Measurements from ENCODE around the gene EEFSEC. TPM values are rescaled to one million over a fixed set of nuclear protein-coding genes. Genes with fewer than 3 reads are reported as not detected.

The EEFSEC gene
- total RNA-seq, 1 donor = 8.0 TPM

DNA sequence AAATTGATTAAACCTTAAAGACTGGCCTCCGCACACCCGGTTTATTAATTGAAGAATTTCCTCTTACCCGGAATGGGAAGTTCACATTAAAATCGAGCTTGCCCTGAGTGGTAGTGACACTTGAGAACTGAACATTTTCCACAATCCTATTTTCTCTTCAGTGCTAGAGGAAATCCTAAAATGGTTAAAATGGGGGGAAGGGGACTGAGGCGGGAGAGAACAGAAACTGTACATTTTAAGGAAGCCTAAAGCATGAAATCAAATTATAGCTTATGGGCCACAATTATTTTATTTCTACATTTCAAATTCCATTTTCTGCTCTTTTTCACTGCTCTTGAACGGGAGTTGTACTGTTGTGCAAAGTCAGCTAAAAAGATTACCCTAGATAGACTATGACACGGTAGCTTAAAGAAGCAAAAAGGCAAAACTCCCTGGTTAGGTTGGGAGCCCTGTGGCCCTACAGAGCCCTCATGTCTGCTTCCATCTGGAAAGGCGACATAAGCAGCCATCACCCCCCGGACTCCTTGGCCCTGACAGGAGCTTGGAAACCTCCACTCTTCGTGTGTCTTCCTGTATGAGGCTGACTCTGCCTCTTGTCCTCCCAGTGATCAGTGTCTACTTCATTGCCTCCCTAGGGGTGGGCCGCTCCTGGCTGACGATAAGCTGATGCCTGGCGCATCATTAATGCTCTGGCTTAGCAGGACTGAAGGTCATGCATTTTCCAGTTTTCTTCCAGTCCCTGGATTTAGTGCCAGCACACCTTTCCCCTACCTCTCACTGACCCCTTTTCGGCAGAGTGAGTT, 79.3 kb downstream of the EEFSEC start:
- no peaks in the 10 kb centered on the region for H3K9me3 ChIP-seq (ENCODE audit: low read depth, low read length)
- H3K27me3 ChIP-seq (ENCODE audit: insufficient read depth, low read length) = no peaks in the 10 kb centered on the region
- H3K4me3 ChIP-seq (ENCODE audit: low read length) = no peak overlapping the region
- peaks cover 3% of the 10 kb centered on the region for H3K4me1 ChIP-seq (ENCODE audit: insufficient read depth, low read length)

DNA sequence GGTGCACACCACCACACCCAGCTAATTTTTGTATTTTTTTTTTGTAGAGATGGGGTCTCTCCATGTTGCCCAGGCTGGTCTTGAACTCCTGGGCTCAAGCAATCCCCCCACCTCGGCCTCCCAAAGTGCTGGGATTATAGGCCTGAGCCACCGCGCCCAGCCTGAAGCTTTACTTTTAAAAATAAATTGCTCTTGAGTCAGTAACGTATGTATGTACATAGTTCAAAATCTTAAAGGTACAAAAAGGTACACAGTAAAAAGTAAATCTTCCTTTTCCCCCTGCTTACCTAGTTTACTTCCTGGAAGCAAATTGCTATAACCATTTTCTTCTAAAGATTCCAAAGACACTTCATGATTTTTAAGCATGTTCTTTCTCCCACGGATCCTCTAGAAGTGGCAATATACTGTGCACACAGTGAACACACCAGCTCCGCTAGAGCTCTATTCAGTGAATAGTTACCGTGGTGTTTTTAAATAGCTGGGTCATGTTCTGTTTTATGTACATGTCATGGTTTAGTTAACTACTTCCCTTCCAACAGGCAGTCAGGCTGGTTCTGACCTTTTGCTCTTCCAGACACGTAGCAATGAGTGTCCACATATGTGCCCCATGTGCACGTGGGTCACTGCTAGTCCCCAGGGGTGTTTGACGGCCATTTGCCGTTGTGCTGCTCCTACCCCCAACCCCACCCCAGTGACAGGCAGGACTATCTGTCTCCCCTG, 82.1 kb downstream of the EEFSEC start:
- Histone ChIP-seq H3K4me3 (ENCODE audit: low read length) (no peak overlapping the region), H3K4me1 (ENCODE audit: insufficient read depth, low read length) (peaks cover 3% of the 10 kb centered on the region), H3K27me3 (ENCODE audit: insufficient read depth, low read length) (no peaks in the 10 kb centered on the region), H3K9me3 (ENCODE audit: low read depth, low read length) (no peaks in the 10 kb centered on the region)

DNA sequence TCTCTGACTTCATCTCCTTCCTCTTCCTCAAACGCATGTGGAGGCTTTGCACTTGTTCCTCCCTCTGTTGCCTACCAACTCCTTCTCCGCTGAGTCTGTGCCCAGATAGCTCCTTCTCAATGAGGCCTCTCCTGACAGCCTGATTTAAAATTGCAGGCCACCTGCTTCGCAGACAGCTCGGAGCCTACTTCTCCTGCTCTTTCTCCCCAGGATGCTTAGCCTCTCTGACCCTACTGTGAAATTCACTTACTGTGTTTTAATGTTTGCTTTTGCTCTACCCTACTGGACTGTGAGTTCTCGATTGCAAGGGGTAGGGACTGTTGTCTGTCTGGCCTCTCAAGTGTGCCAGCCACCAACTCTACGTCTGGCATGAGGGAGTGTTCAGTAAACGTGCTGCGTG, 83.4 kb downstream of the EEFSEC start:
- H3K4me3 ChIP-seq (ENCODE audit: low read length) = no peak overlapping the region

DNA sequence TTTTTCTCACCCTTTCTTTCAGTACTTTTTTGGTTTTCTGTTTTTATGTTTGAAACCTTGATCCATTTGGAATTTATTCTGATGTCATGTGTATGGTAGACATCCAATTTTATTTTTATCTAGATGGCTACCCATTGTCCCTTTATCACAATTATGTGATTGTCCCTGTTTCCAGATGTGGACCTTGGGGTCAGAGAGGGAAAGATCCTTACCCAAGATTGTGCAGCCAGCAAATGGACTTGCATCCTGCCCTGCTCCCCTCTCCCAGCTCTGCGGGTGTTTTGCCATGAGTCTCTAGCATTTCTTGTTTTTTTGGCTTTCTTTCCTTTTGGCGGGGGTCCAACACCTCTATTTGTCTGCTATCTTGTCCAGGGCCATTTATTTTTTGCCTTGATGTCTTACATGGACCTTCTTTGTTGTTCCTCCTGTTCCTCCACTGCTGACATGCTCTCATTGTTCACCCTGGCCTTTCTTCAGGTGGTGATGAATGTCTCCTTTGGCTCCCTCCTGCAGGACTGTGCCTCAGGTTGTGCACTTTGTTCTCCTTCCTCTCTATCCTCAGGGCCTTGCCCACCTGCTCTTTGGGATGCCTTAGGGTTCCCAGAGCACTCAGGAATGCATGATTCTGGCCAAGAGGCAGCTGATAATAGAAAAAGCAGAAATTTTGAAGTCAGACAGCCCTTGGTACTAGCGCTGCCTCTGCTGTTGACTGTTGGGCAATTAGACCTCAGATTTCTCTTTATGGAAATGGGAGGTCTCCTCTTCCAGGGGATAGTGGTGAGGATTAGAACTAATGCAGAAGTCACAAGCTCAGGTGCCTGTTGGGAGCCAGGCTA, 84.3 kb downstream of the EEFSEC start:
- H3K27me3 ChIP-seq (ENCODE audit: insufficient read depth, low read length) = no peaks in the 10 kb centered on the region
- H3K9me3 ChIP-seq (ENCODE audit: low read depth, low read length) = no peaks in the 10 kb centered on the region
- peaks cover 3% of the 10 kb centered on the region for H3K4me1 ChIP-seq (ENCODE audit: insufficient read depth, low read length)
- no peak overlapping the region for H3K4me3 ChIP-seq (ENCODE audit: low read length)

More for the DNA sequence above, 83.4 kb downstream of the EEFSEC start:
- H3K4me1 ChIP-seq (ENCODE audit: insufficient read depth, low read length) = peaks cover 3% of the 10 kb centered on the region
- no peaks in the 10 kb centered on the region for H3K9me3 ChIP-seq (ENCODE audit: low read depth, low read length)
- no peaks in the 10 kb centered on the region for H3K27me3 ChIP-seq (ENCODE audit: insufficient read depth, low read length)

DNA sequence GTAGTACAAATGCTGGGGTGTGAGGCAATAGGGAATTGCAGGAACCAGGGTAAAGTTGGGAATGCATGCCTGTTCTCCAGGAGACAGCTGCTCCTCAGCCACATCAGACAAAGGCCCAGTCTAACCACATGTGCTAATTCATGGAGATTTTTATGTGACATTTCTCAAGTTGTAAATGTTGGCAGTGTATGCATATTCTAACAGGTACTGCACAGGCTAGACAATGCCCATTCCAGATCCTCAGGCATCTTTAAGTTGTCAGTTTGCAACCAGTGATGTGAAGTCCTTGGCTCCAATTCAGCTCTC, 84.9 kb downstream of the EEFSEC start:
- peaks cover 7% of the 10 kb centered on the region for H3K4me1 ChIP-seq (ENCODE audit: insufficient read depth, low read length)
- H3K4me3 ChIP-seq (ENCODE audit: low read length) = no peak overlapping the region

DNA sequence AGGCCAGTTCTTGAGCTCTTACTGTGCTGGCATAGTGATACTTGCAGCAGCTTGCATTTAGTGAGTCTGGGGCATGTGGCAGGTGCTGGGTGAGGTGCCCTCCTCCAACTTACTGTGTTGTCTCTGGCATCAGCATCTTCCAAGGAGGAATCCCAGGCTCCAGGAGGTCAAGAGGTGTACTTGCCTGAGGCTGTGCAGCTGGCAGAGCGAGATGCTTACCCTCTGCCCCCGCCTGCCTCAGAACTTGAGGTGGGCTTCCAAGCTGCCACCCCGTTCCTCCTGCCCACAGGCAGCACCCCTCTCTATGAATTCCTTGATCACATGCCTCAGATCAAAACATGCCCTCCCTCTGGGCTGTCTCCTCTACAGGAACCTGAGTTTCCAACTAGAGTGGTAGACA, 86.0 kb downstream of the EEFSEC start:
- Histone ChIP-seq H3K27me3 (ENCODE audit: insufficient read depth, low read length) (no peaks in the 10 kb centered on the region), H3K9me3 (ENCODE audit: low read depth, low read length) (no peaks in the 10 kb centered on the region), H3K4me1 (ENCODE audit: insufficient read depth, low read length) (peaks cover 11% of the 10 kb centered on the region), H3K4me3 (ENCODE audit: low read length) (no peak overlapping the region)

More for the DNA sequence above, 84.9 kb downstream of the EEFSEC start:
- Histone ChIP-seq H3K27me3 (ENCODE audit: insufficient read depth, low read length) (no peaks in the 10 kb centered on the region), H3K9me3 (ENCODE audit: low read depth, low read length) (no peaks in the 10 kb centered on the region)

DNA sequence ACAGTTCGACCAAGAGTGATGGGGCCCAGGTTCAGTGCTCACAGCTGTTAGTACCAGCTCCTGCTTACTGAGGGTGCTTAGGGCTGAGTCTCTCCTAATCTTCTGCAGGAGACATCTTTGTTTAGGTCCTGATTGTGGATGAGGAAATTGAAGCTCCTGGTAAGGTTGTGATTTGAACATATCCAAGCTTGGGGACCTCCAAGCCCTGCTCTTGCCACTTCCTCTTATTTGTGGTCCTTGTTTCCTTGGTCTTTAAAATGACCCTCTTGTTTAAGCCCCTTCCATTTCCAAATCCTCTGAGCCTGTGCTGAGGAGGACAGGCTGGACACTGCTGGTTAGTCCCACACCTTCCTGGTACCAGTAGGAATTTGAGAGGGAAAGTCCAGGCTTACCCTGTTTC, 87.0 kb downstream of the EEFSEC start:
- H3K9me3 ChIP-seq (ENCODE audit: low read depth, low read length) = no peaks in the 10 kb centered on the region
- H3K4me3 ChIP-seq (ENCODE audit: low read length) = no peak overlapping the region
- H3K4me1 ChIP-seq (ENCODE audit: insufficient read depth, low read length) = peaks cover 11% of the 10 kb centered on the region
- H3K27me3 ChIP-seq (ENCODE audit: insufficient read depth, low read length) = no peaks in the 10 kb centered on the region

DNA sequence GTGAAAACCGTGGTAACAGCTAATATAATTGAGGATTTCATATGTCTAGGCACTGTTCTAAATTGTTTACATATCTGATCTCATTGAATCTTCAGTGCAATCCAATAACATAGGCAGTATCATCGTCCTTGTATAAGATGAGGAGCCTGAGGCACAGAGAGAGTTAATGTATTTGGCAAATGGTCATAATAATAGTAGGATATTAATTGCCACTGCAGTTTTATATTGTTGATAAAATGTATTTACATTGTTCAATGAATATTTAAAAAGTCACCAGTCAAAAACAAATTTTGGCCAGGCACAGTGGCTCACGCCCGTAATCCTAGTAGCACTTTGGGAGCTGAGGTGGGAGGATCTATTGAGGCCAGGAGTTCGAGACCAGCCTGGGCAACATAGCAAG, 88.5 kb downstream of the EEFSEC start:
- Histone ChIP-seq H3K4me3 (ENCODE audit: low read length) (no peak overlapping the region), H3K9me3 (ENCODE audit: low read depth, low read length) (no peaks in the 10 kb centered on the region), H3K4me1 (ENCODE audit: insufficient read depth, low read length) (peaks cover 8% of the 10 kb centered on the region), H3K27me3 (ENCODE audit: insufficient read depth, low read length) (no peaks in the 10 kb centered on the region)

DNA sequence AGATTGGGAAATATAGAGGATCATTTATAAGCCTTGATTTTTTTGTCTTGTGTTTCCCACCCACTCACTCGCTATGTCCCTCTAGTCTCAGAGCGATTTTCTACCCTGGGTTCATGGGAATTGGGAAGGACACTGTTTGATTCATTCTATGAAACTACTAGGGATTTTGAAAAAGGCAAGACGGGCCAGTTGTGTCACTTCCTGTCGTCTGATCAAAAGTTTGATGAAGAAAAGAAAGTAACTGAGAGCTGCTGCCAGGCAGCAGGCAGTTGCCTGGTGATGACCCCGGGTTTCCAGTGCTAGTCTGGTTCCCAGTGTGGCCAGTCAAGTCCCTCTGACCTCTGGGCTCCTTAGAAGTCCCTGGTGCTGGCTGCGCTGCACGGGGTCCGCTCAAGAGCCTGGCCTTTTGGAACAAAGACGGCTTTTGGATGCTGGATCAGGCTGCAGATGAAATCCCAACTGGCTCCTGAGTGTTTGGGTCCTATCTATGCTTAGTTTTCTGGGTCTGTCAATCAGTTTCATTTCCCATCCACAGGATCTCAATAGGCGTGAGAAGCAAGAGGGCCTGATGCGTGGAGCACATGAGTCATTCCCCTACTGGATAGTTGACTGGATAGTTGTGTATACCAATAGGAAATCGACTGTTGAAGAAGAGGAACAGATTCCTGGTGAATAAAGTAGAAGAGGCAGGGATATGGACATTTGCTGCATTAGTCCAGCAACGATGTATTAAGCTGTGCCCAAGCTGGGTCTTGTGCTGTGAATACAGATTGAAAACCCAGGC, 89.7 kb downstream of the EEFSEC start:
- Histone ChIP-seq H3K9me3 (ENCODE audit: low read depth, low read length) (no peaks in the 10 kb centered on the region), H3K27me3 (ENCODE audit: insufficient read depth, low read length) (no peaks in the 10 kb centered on the region), H3K4me1 (ENCODE audit: insufficient read depth, low read length) (peaks cover 8% of the 10 kb centered on the region), H3K4me3 (ENCODE audit: low read length) (no peak overlapping the region)

DNA sequence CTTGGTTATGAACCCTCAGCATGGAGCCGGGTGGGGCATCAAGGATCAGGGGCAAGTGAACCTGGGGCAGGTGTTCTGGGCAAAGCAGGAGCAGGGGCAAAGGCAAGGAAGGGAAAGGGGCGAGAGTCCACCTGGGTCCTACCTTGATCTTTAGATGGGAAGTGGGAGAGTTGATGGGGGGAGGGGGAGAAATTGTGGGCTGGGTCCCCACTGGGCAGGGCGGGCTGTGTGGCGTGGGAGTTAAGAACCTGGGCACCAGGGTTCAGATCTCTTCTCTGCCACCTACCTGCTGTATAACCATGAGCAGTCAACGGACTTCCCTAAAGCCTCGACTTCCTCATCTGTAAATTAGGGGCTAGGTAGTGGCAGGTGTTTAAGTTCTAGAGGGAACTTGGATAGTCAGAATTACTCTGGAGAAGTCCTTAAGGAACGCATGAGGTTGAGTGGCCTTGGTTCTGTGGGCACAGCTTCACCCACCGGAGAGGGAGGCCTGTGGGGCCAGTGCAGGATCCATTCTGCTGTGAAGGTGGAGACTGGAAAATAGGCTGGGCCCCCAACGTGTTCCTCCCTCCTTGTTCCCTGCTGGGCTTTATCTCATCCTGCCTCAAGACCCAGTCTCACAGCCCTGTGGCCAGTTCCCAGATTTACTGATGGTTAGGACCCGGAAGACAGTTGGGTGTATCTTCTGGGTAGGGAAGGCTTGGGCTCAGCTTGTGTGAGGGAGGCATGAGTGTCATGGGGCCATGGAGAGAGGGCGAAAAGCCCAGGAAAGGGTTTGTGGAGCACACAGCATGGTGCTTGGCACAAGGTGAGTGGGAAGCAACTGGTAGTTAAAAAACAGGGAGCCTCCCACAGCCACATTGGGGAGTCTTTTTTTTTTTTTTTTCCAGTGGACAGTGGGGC, 90.6 kb downstream of the EEFSEC start:
- Histone ChIP-seq H3K4me3 (ENCODE audit: low read length) (no peak overlapping the region), H3K27me3 (ENCODE audit: insufficient read depth, low read length) (no peaks in the 10 kb centered on the region), H3K4me1 (ENCODE audit: insufficient read depth, low read length) (peaks cover 8% of the 10 kb centered on the region), H3K9me3 (ENCODE audit: low read depth, low read length) (no peaks in the 10 kb centered on the region)

DNA sequence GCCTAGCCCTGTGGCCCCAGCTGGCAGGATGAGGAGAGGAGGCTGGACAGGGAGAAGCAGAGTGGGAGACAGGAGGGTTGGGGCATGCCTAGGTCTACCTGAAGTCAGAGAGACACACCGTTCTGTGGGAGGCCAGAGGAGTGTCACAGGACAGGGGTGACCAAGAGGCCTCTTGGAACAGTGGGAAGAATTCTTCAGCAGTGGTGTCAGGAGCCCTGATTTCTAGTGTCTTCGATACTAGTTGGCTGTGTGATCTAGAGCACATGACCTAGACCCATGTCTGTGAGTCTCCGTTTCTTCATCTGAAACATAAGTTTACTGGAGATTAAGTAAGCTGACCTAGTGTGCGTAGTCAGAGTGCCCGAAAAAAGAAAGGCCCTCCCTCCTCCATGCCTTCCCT, 92.2 kb downstream of the EEFSEC start:
- no peak overlapping the region for H3K4me3 ChIP-seq (ENCODE audit: low read length)
- no peaks in the 10 kb centered on the region for H3K9me3 ChIP-seq (ENCODE audit: low read depth, low read length)
- H3K4me1 ChIP-seq (ENCODE audit: insufficient read depth, low read length) = peaks cover 8% of the 10 kb centered on the region
- H3K27me3 ChIP-seq (ENCODE audit: insufficient read depth, low read length) = no peaks in the 10 kb centered on the region

DNA sequence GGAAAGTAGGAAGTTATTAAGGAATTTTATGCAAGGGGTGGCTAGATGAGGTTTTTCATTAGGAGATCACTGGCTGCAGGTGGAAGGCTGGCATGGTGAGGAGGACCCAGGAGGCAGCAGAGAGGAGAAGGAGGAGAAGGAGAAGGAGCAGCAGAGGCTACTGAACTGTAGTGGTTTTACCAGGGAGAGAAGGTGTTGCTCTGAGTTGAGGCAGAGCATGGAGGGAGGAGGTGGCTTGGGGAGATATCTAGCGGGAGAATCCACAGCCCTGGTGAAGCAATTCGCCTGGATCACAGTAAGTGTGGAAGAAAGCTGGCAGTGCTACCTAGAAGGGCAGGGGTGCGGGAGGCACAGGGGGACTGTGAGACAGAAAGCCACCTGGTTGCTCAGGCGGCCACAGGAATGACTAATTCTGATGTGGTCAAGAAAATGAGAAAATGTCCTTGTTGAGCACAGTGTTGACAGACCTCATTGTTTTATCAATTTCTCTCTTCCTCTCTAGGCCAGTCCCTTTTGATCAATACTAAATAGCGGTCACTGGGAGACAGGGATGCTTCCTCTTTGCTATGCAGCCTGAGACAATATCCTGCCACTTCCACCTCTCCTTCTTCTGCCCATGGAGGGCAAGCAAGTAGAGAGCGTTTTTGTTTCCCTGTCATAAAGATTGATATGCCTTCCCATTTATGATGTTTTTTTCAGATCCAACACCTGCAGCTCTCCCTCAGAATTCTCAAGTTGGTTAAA, 94.6 kb downstream of the EEFSEC start:
- H3K27me3 ChIP-seq (ENCODE audit: insufficient read depth, low read length) = no peaks in the 10 kb centered on the region
- no peaks in the 10 kb centered on the region for H3K9me3 ChIP-seq (ENCODE audit: low read depth, low read length)
- peaks cover 7% of the 10 kb centered on the region for H3K4me1 ChIP-seq (ENCODE audit: insufficient read depth, low read length)
- no peak overlapping the region for H3K4me3 ChIP-seq (ENCODE audit: low read length)

DNA sequence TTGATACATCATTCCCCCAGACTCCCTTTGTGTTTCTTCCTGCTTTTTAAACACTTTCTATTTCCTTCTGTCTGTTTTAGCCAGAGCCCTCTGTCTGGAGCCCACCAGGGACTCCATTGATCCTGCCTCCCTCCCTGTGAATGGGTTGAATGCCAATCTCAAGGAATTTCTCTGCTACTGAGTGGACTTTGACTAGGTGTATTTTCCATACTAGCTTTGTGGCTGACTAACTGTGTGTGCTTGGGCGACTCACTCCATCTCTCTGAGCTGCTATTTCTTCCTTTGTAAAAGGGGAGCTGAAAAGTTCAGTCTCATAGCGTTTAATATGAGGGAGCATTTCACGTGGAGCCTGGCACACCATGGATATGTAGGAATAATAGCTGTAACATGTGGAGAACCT, 98.8 kb downstream of the EEFSEC start:
- Histone ChIP-seq H3K4me3 (ENCODE audit: low read length) (no peak overlapping the region), H3K27me3 (ENCODE audit: insufficient read depth, low read length) (no peaks in the 10 kb centered on the region), H3K9me3 (ENCODE audit: low read depth, low read length) (no peaks in the 10 kb centered on the region), H3K4me1 (ENCODE audit: insufficient read depth, low read length) (no peaks in the 10 kb centered on the region)
